Measurements from ENCODE around the gene TMBIM6.

DNA sequence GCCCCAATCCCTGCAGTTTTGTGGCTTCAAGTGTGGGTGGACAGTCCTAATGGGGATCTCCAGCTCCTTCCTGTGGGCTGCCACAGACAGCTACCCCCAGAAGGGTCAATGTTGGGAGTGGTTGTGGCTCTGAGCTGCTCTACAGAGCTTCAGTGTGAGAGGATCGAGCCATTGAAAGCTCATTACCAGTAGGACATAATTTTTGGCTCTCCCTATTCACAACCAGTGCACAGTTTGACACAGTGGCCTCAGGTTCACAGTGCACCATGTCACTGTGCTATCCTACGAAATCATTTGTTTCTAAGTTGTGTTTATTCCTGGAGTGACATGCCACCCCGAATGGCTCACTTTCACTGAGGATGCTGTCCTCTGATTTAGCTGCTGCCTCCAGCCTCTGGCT is 22.8 kb downstream of the TMBIM6 start:
- TF ChIP-seq, protein P1, sequence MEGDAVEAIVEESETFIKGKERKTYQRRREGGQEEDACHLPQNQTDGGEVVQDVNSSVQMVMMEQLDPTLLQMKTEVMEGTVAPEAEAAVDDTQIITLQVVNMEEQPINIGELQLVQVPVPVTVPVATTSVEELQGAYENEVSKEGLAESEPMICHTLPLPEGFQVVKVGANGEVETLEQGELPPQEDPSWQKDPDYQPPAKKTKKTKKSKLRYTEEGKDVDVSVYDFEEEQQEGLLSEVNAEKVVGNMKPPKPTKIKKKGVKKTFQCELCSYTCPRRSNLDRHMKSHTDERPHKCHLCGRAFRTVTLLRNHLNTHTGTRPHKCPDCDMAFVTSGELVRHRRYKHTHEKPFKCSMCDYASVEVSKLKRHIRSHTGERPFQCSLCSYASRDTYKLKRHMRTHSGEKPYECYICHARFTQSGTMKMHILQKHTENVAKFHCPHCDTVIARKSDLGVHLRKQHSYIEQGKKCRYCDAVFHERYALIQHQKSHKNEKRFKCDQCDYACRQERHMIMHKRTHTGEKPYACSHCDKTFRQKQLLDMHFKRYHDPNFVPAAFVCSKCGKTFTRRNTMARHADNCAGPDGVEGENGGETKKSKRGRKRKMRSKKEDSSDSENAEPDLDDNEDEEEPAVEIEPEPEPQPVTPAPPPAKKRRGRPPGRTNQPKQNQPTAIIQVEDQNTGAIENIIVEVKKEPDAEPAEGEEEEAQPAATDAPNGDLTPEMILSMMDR (IDR thresholded peaks at IDR 0.05) = no peak
- no peak for TF ChIP-seq POLR2A (IDR thresholded peaks at IDR 0.05)
